D341Med (cell line): ENCODE results near the gene ILF3.

Experiments
- DNase-seq: peaks from one replicate; pipeline ENCODE4 v3.0.0; 2012; ENCODE audit warnings: low spot score

The ILF3 gene

GRCh38 chr19:10653732-10654609, at the start of gene ILF3:
ILF3 (plus strand) TSS chr19:10654346; CDS start chr19:10670606, 16,260 bp downstream.
- peak; percentile 95 for DNase-seq

- DNase-seq, result no peak
These were observed 49.6 kb upstream of the ILF3 start for GRCh38 chr19:10604460-10604980.

GRCh38 chr19:10611907-10612306, 42.2 kb upstream of the ILF3 start:
- peak; percentile 72 for DNase-seq

- DNase-seq, result no peak
These were observed 41.5 kb upstream of the ILF3 start for GRCh38 chr19:10612499-10613119.

DNA sequence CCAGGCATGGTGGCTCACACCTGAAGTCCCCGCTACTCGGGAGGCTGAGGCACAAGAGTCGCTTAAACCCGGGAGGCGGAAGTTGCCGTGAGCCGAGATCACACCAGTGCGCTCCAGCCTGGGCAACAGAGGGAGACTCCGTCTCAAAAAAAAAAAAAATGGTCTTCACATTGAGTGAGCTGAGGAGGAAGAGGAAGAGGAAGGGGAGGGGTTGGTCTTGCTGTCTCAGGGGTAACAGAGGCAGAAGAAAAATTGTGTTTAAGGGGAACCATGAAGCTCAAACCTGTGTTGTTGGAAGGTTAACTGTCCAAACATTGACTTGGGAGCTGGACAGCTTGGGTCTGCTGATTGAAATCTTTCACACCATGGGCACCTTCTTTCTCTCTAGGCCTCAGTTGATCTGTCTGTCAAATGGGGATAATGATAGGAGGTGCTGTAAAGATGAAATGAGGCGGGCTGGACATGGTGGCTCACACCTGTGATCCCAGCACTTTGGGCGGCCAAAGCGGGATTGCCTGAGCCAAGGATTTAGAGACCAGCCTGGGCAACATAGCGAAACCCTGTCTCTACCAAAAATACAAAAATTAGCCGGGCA, 38.6 kb upstream of the ILF3 start:
- DNase-seq, result no peak

- no peak for DNase-seq
These were observed 36.6 kb upstream of the ILF3 start for GRCh38 chr19:10617409-10618121.

- no peak for DNase-seq
These were observed 35.3 kb upstream of the ILF3 start for GRCh38 chr19:10618846-10619245.

GRCh38 chr19:10620786-10621185, 33.4 kb upstream of the ILF3 start:
- no peak for DNase-seq

GRCh38 chr19:10621966-10622365, 32.2 kb upstream of the ILF3 start:
- no peak for DNase-seq

DNA sequence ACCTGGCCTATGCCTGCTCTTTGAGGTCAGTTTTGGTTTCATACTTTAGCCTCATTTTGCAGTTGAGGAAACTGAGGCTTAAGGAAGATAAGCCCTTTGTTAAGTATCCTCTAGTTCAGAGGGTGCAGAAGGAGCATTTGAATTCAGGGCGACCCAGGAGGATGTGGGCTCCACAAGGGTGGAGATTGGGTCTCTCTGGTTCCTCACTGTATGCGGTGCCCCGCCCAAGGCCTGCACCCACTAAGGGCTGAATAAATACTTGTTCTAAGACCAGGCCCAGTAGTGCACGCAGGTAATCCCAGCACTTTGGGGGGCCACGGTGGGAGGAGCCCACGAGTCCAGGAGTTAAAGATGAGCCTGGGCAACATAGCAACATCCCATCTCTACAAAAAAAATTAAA, 29.6 kb upstream of the ILF3 start:
- no peak for DNase-seq

DNA sequence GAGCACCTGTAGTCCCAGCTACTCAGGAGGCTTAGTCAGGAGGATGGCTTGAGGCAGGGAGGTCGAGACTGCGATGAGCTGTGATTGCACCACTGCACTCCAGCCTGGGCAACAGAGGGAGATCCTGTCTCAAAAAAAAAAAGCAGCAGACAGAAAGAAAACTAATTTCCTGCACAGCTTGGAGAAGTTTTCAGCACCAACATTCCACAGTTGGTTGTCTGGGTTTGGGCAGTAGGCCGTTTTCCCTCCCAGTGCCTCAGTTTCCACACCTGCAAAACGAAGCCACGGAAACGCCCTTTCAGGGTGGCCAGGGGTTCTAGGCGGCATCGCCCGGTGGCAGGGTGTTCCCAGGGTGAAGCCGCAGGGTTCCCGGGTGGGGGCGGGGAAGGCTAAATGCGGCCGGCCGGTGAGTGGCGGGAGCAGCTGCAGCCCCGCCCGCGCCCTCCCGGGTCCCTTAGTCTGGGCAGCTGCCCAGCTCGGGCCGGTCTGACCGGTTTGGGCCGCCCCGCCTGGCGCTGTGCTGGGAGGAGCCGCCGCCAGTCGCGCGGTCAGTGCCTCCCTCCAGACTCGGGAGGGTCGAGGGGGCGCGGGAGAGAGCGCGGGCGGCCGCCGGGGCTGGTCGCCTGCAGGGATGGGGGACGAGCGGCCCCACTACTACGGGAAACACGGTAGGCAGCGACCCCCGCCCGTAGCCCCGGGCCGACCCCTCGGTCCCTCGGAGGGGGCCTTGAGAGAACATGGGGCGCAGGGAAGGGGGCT, 29.0 kb upstream of the ILF3 start, which contains the start of gene SLC44A2:
SLC44A2 (plus strand) TSS at position 551 of the 759 bp plus-strand sequence; CDS start at position 632, 81 bp downstream.
- no peak for DNase-seq

DNA sequence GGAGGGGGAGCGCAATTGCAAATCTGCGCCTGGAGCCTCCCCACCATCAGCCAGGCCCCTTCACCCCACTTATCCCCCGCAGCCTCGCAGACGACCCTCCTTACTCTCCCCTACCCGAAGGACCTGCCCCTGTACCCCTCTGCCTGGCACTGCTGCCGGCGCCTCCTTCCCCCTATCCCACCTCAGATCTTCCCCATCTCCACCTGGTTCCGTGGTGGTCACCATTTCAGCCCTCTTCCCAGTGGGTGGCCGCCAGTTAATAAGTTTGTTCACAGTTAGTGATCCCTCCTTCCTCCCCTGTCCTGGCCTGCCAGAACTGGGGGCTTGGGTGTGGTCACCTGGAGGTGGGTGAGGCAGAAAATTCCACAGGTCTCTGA, 28.4 kb upstream of the ILF3 start:
- no peak for DNase-seq

DNA sequence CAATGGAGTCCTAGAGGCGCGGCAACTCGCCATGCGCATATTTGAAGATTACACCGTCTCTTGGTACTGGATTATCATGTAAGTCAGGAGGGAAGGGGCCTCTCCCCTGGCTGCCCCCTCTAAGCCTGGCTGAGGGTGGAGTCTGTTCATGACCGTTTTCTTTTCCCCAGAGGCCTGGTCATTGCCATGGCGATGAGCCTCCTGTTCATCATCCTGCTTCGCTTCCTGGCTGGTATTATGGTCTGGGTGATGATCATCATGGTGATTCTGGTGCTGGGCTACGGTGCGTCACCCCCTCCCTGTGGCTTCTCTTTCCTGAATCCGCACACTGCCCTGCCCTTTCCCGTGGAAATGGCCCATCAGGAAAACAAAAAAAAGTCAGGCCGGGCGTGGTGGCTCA, 22.3 kb upstream of the ILF3 start:
- DNase-seq, result no peak

- no peak for DNase-seq
These were observed 19.7 kb upstream of the ILF3 start for GRCh38 chr19:10634430-10634829.

DNA sequence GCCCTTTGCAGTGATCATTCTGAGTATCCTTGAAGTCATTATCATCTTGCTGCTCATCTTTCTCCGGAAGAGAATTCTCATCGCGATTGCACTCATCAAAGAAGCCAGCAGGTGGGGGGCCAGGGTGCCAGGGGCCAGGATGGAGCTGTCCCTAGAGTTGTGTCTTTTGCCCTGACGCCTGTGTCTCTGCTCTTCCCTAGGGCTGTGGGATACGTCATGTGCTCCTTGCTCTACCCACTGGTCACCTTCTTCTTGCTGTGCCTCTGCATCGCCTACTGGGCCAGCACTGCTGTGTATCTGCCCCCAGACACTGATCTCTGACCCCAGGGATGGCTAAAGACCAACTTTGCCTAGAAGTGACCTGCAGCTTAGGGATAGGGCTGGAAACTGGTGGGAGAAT, 19.2 kb upstream of the ILF3 start:
- no peak for DNase-seq

DNA sequence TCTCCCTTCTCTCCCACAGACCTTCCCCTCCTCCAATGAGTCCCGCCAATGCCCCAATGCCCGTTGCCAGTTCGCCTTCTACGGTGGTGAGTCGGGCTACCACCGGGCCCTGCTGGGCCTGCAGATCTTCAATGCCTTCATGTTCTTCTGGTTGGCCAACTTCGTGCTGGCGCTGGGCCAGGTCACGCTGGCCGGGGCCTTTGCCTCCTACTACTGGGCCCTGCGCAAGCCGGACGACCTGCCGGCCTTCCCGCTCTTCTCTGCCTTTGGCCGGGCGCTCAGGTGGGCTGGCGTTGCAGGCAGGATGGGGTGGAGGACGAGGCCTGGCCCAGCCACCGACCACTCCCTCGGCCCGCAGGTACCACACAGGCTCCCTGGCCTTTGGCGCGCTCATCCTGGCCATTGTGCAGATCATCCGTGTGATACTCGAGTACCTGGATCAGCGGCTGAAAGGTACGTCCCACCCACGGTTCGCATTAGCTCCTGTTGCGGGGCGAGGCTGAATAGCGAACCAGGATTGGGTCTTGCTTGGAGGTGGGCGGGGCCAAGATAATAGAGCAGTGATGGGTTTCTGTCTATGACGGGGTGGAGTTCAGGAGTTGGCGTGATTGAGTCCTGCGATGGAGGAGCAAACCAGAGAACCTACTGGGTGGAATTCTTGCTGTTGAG, 17.7 kb upstream of the ILF3 start:
- no peak for DNase-seq

DNA sequence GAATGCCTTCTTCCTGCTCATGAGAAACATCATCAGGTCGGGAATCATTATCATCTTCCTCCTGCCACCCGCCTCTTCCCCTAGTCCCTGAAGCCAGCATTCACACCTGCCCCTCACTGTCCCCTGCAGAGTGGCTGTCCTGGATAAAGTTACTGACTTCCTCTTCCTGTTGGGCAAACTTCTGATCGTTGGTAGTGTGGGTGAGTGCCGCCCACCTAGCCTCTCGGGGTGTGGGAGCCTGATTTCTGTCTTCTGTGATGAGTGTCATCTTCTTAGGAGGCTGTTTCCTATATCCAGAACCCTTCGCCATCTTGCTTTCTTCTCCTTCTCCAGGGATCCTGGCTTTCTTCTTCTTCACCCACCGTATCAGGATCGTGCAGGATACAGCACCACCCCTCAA, 16.3 kb upstream of the ILF3 start:
- no peak for DNase-seq

DNA sequence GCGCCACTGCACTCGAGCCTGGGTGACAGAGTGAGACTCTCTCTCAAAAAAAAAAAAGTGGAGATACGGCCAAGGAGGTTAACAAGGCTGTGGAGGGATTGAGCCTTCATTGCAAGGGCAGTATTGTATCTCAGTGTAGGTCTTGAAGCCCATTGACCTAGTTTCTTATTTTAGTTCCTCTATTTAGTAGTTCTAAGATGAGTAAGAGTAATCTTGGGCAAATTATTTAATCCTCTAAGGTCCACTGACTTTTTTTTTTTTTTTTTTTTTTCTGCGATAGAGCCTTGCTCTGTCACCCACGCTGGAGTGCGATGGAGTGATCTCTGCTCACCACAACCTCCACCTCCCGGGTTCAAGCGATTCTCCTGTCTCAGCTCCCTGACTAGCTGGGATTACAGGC, 14.3 kb upstream of the ILF3 start:
- no peak for DNase-seq

DNA sequence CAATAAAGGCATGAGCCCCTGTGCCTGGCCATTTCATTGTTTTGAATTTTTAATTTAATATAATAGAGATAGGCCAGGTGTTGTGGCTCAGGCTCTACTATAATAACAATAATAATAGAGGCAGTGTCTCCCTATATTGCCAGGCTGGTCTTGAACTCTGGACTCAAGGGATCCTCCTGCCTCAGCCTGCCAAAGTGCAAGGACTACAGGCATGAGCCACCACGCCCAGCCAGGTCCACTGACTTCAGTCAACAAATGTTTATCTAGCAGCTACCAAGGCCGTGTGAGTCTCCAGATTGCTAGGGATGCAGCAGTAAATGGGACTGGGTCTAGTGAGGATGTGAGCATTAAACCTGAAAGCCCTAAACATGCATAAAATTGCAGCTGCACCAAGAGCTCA, 13.8 kb upstream of the ILF3 start:
- no peak for DNase-seq

DNA sequence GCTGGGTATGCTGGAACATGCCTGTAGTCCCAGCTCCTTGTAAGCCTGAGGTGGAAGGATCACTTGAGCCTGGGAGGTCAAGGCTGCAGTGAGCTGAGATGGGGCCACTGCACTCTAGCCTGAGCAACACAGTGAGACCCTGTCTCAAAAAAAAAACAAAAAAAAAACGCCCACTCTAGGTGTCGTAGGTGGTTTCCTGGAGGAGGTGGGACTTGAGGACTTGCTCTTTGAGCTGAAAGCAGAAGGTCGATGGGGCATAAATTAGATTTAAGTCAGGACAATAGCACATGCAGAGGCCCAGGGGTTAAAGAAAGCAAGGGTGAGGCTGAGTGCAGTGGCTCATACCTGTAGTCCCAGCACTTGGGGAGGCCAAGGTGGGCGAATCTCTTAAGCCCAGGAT, 12.9 kb upstream of the ILF3 start:
- no peak for DNase-seq
